ENCODE measurements around the gene KRT77. TPM values are rescaled to one million over a fixed set of nuclear protein-coding genes. Genes with fewer than 3 reads are reported as not detected.

The KRT77 gene
- total RNA-seq, 2 donors from 2014 or later, result not detected

- intact Hi-C loops (cut with DNase I), result no loop called here
- Histone ChIP-seq H3K36me3 (no peaks in the 10 kb centered on the region), H3K9ac (ENCODE audit: low read depth in 2 of 2, low read length in 2 of 2) (no peak overlapping the region)
Measured at GRCh38 chr12:52722680-52723079, 19.4 kb upstream of the KRT77 start.

GRCh38 chr12:52721838-52722470 lies 18.6 kb upstream of the KRT77 start:
- TF ChIP-seq CTCF (IDR thresholded peaks at IDR 0.05), result no peak
- H3K27me3 ChIP-seq, result no peaks in the 10 kb centered on the region
- no peak for DNase-seq
- no peak overlapping the region for H3K27ac ChIP-seq
- no peak overlapping the region for H3K4me3 ChIP-seq
- intact Hi-C loops (cut with DNase I), result no loop called here
- H3K9ac ChIP-seq (ENCODE audit: low read depth in 2 of 2, low read length in 2 of 2), result no peak overlapping the region
- H3K9me3 ChIP-seq, result no peaks in the 10 kb centered on the region
- no peaks in the 10 kb centered on the region for H3K36me3 ChIP-seq
- no peaks in the 10 kb centered on the region for H3K4me1 ChIP-seq

More at GRCh38 chr12:52722680-52723079, 19.4 kb upstream of the KRT77 start:
- no peak overlapping the region for H3K4me3 ChIP-seq
- no peaks in the 10 kb centered on the region for H3K27me3 ChIP-seq
- no peaks in the 10 kb centered on the region for H3K9me3 ChIP-seq
- no peaks in the 10 kb centered on the region for H3K4me1 ChIP-seq
- DNase-seq, result no peak
- no peak overlapping the region for H3K27ac ChIP-seq
- TF ChIP-seq CTCF (IDR thresholded peaks at IDR 0.05), result no peak

- no peaks in the 10 kb centered on the region for H3K9me3 ChIP-seq
- no peak for TF ChIP-seq CTCF (IDR thresholded peaks at IDR 0.05)
- no peak overlapping the region for H3K27ac ChIP-seq
- H3K27me3 ChIP-seq, result peaks cover 7% of the 10 kb centered on the region
- no peak for DNase-seq
- no peak overlapping the region for H3K9ac ChIP-seq (ENCODE audit: low read depth in 2 of 2, low read length in 2 of 2)
- H3K4me1 ChIP-seq, result no peaks in the 10 kb centered on the region
- intact Hi-C loops (cut with DNase I), result no loop called here
- no peaks in the 10 kb centered on the region for H3K36me3 ChIP-seq
- no peak overlapping the region for H3K4me3 ChIP-seq
Measured at GRCh38 chr12:52720365-52720886, 17.1 kb upstream of the KRT77 start.

- H3K27ac ChIP-seq, result no peak overlapping the region
- H3K4me3 ChIP-seq, result no peak overlapping the region
- intact Hi-C loops (cut with DNase I), result no loop called here
- H3K9me3 ChIP-seq, result no peaks in the 10 kb centered on the region
- DNase-seq, result no peak
- no peak for TF ChIP-seq CTCF (IDR thresholded peaks at IDR 0.05)
- H3K27me3 ChIP-seq, result peaks cover 32% of the 10 kb centered on the region
- H3K36me3 ChIP-seq, result no peaks in the 10 kb centered on the region
- no peaks in the 10 kb centered on the region for H3K4me1 ChIP-seq
- H3K9ac ChIP-seq (ENCODE audit: low read depth in 2 of 2, low read length in 2 of 2), result no peak overlapping the region
Measured at GRCh38 chr12:52716061-52716460, 12.7 kb upstream of the KRT77 start.

- Histone ChIP-seq H3K9ac (ENCODE audit: low read depth in 2 of 2, low read length in 2 of 2) (no peak overlapping the region), H3K27me3 (peaks cover 32% of the 10 kb centered on the region), H3K4me3 (no peak overlapping the region), H3K36me3 (no peaks in the 10 kb centered on the region), H3K27ac (no peak overlapping the region), H3K9me3 (no peaks in the 10 kb centered on the region), H3K4me1 (no peaks in the 10 kb centered on the region)
- TF ChIP-seq CTCF (IDR thresholded peaks at IDR 0.05), result peak; percentile 21
- DNase-seq, result peak; percentile 37
- intact Hi-C loops (cut with DNase I), result no loop called here
Measured at GRCh38 chr12:52715416-52715815, 12.1 kb upstream of the KRT77 start.
